ENCODE measurements around the gene ATF4. TPM values are rescaled to one million over a fixed set of nuclear protein-coding genes. Genes with fewer than 3 reads are reported as not detected.

The ATF4 gene
- total and polyA plus RNA-seq, 2 of the 13 experiments (the other 11 are each of a cell fraction or from before 2014, with no cell fraction given), result 486 to 1,297 TPM

DNA sequence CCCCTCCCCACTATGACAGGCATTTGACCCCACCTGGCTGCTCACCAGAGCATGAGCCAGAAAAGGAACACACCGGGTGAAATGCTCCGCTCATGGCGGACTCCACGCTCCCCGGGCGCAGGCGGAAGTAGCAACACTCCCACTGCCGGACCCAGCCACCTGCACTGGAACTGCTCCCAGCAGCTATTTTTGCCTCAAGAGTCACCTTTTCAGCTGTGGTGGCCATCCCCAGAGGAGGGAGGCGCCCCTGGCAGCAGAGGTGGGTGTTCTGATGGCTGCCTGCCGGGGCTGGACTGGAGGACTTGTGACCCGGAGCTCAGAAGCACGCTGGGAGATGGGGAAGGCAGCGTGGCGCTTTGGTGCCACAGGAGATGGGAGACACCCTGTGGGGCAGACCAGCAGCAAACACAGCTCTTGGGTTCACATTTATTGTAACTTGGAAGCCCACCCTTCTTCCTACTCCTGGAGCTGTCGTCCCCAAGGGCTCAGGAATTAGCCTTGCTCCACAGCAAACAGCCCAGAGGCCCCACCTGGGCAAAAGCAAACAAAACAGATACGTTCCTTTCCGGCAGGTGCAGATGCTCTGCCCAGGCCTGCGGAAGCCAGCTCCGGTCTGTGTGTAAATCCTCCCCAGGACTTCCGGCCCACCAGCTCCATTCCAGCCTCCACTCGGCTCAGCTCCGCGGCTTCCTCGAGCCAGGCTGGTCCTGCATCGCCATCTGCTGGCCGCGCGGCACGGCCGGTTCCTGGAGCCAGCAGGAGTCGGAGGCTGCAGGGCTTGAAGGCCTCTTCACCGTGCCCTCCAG, 8.5 kb downstream of the ATF4 start (continued):
- peak; percentile 44; the same call in 1 of the 2 replicates for TF ChIP-seq ZNF362 (CRISPR knock-in tag; IDR thresholded peaks at IDR 0.05; ENCODE audit: borderline replicate concordance)
- TF ChIP-seq ISX (CRISPR knock-in tag; conservative IDR thresholded peaks at IDR 0.05), result no peak
- no peak for TF ChIP-seq ZNF253 (CRISPR knock-in tag; IDR thresholded peaks at IDR 0.05; ENCODE audit: borderline replicate concordance)
- no peak for TF ChIP-seq ZNF562 (CRISPR knock-in tag; IDR thresholded peaks at IDR 0.05; ENCODE audit: borderline replicate concordance)
- TF ChIP-seq E2F5 (CRISPR knock-in tag; conservative IDR thresholded peaks at IDR 0.05), result no peak
- TF ChIP-seq NONO (IDR thresholded peaks at IDR 0.05), result no peak
- peak; percentile 97 for TF ChIP-seq NONO (CRISPR knock-in tag; conservative IDR thresholded peaks at IDR 0.05)
- TF ChIP-seq GMEB2 (CRISPR knock-in tag; IDR thresholded peaks at IDR 0.05; ENCODE audit: low read depth), result no peak
- TF ChIP-seq ZNF572 (CRISPR knock-in tag; IDR thresholded peaks at IDR 0.05), result peak; percentile 94
- no peak for TF ChIP-seq CBX2 (IDR thresholded peaks at IDR 0.05; ENCODE audit: low read depth, low read length)
- no peak for TF ChIP-seq CBX2 (CRISPR knock-in tag; IDR thresholded peaks at IDR 0.05; ENCODE audit: low read depth)
- peak; percentile 76; the same call in 1 of the 2 replicates for TF ChIP-seq ZNF225 (CRISPR knock-in tag; IDR thresholded peaks at IDR 0.05)
- TF ChIP-seq, protein P1, sequence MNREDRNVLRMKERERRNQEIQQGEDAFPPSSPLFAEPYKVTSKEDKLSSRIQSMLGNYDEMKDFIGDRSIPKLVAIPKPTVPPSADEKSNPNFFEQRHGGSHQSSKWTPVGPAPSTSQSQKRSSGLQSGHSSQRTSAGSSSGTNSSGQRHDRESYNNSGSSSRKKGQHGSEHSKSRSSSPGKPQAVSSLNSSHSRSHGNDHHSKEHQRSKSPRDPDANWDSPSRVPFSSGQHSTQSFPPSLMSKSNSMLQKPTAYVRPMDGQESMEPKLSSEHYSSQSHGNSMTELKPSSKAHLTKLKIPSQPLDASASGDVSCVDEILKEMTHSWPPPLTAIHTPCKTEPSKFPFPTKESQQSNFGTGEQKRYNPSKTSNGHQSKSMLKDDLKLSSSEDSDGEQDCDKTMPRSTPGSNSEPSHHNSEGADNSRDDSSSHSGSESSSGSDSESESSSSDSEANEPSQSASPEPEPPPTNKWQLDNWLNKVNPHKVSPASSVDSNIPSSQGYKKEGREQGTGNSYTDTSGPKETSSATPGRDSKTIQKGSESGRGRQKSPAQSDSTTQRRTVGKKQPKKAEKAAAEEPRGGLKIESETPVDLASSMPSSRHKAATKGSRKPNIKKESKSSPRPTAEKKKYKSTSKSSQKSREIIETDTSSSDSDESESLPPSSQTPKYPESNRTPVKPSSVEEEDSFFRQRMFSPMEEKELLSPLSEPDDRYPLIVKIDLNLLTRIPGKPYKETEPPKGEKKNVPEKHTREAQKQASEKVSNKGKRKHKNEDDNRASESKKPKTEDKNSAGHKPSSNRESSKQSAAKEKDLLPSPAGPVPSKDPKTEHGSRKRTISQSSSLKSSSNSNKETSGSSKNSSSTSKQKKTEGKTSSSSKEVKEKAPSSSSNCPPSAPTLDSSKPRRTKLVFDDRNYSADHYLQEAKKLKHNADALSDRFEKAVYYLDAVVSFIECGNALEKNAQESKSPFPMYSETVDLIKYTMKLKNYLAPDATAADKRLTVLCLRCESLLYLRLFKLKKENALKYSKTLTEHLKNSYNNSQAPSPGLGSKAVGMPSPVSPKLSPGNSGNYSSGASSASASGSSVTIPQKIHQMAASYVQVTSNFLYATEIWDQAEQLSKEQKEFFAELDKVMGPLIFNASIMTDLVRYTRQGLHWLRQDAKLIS (CRISPR knock-in tag; IDR thresholded peaks at IDR 0.05), result 0 out of 2 replicates have a peak, but pooled peaks have one; percentile 55
- peak; percentile 59 for TF ChIP-seq SP2 (CRISPR knock-in tag; IDR thresholded peaks at IDR 0.05)
- peak; percentile 81; the same call in 1 of the 3 replicates for TF ChIP-seq MXI1 (IDR thresholded peaks at IDR 0.05; ENCODE audit: borderline replicate concordance, low read depth, low read length)
- TF ChIP-seq ZKSCAN1 (IDR thresholded peaks at IDR 0.05; ENCODE audit: low read length), result peak; percentile 78; the same call in 1 of the 2 replicates
- TF ChIP-seq REL (CRISPR knock-in tag; conservative IDR thresholded peaks at IDR 0.05), result no peak
- TF ChIP-seq ZNF260 (CRISPR knock-in tag; IDR thresholded peaks at IDR 0.05; ENCODE audit: borderline replicate concordance, low read depth), result no peak
- TF ChIP-seq CSRNP2 (CRISPR knock-in tag; conservative IDR thresholded peaks at IDR 0.05; ENCODE audit: low read depth), result no peak
- TF ChIP-seq MTA3 (CRISPR knock-in tag; IDR thresholded peaks at IDR 0.05), result no peak

Data from HepG2 (cell line).